Measurements from ENCODE around the gene BTBD6. TPM values are rescaled to one million over a fixed set of nuclear protein-coding genes. Genes with fewer than 3 reads are reported as not detected.

Gene BTBD6
- total RNA-seq, 1 experiment from 2014 or later, result 0.26 TPM

DNA sequence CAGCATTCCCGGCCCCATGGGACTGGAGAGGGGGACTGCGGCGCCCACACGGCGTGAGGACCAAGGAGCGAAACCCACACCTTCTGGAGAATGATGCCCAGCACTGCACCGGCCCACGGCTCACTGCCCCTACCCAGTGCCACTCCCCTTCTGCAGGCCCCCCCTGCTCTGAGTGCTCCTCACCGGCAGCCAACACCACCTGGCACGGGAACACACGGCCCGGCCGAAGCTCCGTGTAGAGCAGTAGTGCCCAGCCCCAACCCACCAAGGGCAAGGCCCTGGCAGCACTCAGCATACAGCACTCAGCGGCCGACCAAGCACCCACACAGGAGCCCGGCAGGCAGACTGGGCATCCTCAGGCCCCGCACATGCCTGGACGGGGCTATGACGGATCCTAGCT lies 13.4 kb downstream of the BTBD6 start:
- BruUV-seq (replicated peaks), result no TSS peak
- H3K36me3 ChIP-seq (ENCODE audit: control insufficient read depth, insufficient read depth, low read length), result no peaks in the 10 kb centered on the region
- TF ChIP-seq POLR2AphosphoS5 (IDR thresholded peaks at IDR 0.05; ENCODE audit: low read depth, low read length) (no peak), TCF7L2 (IDR thresholded peaks at IDR 0.05; ENCODE audit: low read depth, low read length) (no peak)
- POLR2A ChIA-PET, result no interaction called here
- H3K4me3 ChIP-seq (ENCODE audit: low read depth in 2 of 2, low read length in 2 of 2), result no peak overlapping the region
- intact Hi-C loops (cut with micrococcal nuclease; ENCODE audit: unreplicated experiment), result no loop called here
- H3K9me3 ChIP-seq (ENCODE audit: control insufficient read depth, insufficient read depth, low read depth, low read length), result no peaks in the 10 kb centered on the region
- CTCF ChIA-PET, result no interaction called here
- DNase-seq (ENCODE audit: low read depth, low spot score) (no peak), ATAC-seq (0 out of 2 replicates have a peak, but pooled peaks have one; percentile 30)
- no peaks in the 10 kb centered on the region for H3K4me1 ChIP-seq (ENCODE audit: control insufficient read depth, insufficient read depth, low read length)
- in situ Hi-C loops (cut with HindIII; ENCODE audit: low pct_unique_long_range_greater_than_20kb, low sequenced_read_pairs), result no loop called here
- no peaks in the 10 kb centered on the region for H3K27me3 ChIP-seq (ENCODE audit: control insufficient read depth, insufficient read depth, low read length)
- H3K27ac ChIP-seq (ENCODE audit: low read length), result no peak overlapping the region

DNA sequence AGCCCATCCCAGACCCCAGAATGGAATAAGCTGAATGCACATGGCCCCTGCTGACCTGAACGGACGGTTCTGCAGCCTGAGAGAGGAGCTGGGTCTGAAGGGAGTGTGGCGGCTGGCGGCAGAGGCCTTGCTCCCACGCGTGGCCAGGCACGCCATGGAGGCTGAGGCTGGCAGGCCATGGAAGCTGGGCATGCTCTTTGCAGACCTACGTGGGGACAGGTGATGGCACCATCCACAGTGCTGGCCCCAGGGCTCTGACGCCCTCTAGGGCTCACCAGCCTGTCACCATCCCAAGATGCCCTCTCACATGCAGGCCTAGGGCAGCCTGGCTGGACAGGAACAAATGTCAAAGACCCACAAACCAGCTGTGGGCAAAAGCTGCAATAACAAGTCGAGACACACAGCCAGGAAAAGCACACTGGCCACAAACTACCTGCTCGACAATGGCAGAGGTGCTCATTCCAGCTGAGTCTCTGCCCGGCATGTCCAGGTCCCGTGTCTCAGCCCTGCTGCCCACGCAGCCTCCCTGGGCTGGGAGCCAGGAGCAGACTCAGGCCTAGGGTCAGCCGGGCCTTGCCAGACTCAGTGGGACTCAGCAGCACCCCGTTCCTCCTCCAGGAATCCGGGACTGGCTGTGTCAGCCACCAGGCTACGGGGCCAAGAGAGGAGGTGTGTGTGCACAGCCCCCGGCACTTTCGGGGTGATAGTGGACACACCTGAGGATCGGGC lies 19.7 kb downstream of the BTBD6 start:
- Histone ChIP-seq H3K4me3 (ENCODE audit: low read depth in 2 of 2, low read length in 2 of 2) (no peak overlapping the region), H3K27me3 (ENCODE audit: control insufficient read depth, insufficient read depth, low read length) (no peaks in the 10 kb centered on the region), H3K9me3 (ENCODE audit: control insufficient read depth, insufficient read depth, low read depth, low read length) (no peaks in the 10 kb centered on the region), H3K36me3 (ENCODE audit: control insufficient read depth, insufficient read depth, low read length) (no peaks in the 10 kb centered on the region), H3K4me1 (ENCODE audit: control insufficient read depth, insufficient read depth, low read length) (no peaks in the 10 kb centered on the region), H3K27ac (ENCODE audit: low read length) (no peak overlapping the region)
- TF ChIP-seq TCF7L2 (IDR thresholded peaks at IDR 0.05; ENCODE audit: low read depth, low read length), result no peak
- TF ChIP-seq, protein P1, sequence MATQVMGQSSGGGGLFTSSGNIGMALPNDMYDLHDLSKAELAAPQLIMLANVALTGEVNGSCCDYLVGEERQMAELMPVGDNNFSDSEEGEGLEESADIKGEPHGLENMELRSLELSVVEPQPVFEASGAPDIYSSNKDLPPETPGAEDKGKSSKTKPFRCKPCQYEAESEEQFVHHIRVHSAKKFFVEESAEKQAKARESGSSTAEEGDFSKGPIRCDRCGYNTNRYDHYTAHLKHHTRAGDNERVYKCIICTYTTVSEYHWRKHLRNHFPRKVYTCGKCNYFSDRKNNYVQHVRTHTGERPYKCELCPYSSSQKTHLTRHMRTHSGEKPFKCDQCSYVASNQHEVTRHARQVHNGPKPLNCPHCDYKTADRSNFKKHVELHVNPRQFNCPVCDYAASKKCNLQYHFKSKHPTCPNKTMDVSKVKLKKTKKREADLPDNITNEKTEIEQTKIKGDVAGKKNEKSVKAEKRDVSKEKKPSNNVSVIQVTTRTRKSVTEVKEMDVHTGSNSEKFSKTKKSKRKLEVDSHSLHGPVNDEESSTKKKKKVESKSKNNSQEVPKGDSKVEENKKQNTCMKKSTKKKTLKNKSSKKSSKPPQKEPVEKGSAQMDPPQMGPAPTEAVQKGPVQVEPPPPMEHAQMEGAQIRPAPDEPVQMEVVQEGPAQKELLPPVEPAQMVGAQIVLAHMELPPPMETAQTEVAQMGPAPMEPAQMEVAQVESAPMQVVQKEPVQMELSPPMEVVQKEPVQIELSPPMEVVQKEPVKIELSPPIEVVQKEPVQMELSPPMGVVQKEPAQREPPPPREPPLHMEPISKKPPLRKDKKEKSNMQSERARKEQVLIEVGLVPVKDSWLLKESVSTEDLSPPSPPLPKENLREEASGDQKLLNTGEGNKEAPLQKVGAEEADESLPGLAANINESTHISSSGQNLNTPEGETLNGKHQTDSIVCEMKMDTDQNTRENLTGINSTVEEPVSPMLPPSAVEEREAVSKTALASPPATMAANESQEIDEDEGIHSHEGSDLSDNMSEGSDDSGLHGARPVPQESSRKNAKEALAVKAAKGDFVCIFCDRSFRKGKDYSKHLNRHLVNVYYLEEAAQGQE (IDR thresholded peaks at IDR 0.05; ENCODE audit: insufficient read depth in 1 of 2, low read depth in 2 of 2, low read length in 1 of 2), result no peak
- ATAC-seq (peak; percentile 86), DNase-seq (ENCODE audit: low read depth, low spot score) (no peak)
- no TSS peak for BruUV-seq (replicated peaks)
- in situ Hi-C loops (cut with HindIII; ENCODE audit: low pct_unique_long_range_greater_than_20kb, low sequenced_read_pairs) (no loop called here), intact Hi-C loops (cut with micrococcal nuclease; ENCODE audit: unreplicated experiment) (no loop called here)
- CTCF ChIA-PET, result interaction anchor here (0.6 kb wide), 1 partner anchor 45 kb away, joined by 5 read pairs; no protein-coding TSS in a partner anchor
- POLR2A ChIA-PET, result no interaction called here

DNA sequence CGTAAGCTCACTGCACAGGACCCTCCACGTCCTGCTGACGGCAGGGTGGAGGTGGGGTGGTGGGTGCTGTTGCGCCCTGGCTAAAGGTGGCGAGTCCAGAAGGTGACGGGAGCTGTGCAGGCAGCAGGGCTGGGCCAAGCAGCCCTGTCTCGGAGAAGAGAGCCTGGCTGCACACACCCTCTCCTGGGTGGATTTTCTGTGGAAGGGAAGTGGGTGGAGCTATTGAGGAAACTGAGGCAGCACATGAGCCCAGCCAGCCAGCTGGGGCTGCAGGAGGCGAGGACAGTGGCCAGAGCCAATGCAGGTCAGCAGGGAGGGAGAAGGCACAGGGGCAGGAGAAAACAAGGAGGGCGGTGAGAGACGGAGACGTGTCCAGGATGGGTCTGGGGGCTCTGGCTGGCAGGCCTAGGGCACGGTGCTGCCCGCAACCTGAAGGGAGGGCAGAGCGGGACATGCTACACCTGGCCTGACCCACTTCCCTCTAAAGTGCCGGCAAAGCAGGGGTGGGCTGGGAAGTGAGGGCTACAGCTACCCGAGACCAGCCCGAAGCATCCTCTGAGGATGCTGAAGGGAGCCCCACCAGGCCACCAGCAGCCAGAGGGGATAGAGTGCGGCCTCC lies 20.5 kb downstream of the BTBD6 start:
- TF ChIP-seq, protein P1 (IDR thresholded peaks at IDR 0.05; ENCODE audit: insufficient read depth in 1 of 2, low read depth in 2 of 2, low read length in 1 of 2), result no peak
- intact Hi-C loops (cut with micrococcal nuclease; ENCODE audit: unreplicated experiment), result no loop called here

More for the DNA sequence above, 20.5 kb downstream of the BTBD6 start:
- DNase-seq (ENCODE audit: low read depth, low spot score) (no peak), ATAC-seq (no peak)
- H3K27ac ChIP-seq (ENCODE audit: low read length), result no peak overlapping the region
- CTCF ChIA-PET, result no interaction called here
- no peaks in the 10 kb centered on the region for H3K36me3 ChIP-seq (ENCODE audit: control insufficient read depth, insufficient read depth, low read length)
- POLR2A ChIA-PET, result no interaction called here
- no TSS peak for BruUV-seq (replicated peaks)
- in situ Hi-C loops (cut with HindIII; ENCODE audit: low pct_unique_long_range_greater_than_20kb, low sequenced_read_pairs), result no loop called here
- no peaks in the 10 kb centered on the region for H3K4me1 ChIP-seq (ENCODE audit: control insufficient read depth, insufficient read depth, low read length)
- H3K9me3 ChIP-seq (ENCODE audit: control insufficient read depth, insufficient read depth, low read depth, low read length), result no peaks in the 10 kb centered on the region
- no peaks in the 10 kb centered on the region for H3K27me3 ChIP-seq (ENCODE audit: control insufficient read depth, insufficient read depth, low read length)
- H3K4me3 ChIP-seq (ENCODE audit: low read depth in 2 of 2, low read length in 2 of 2), result no peak overlapping the region

All from Panc1 (cell line).